ENCODE data around the gene PRKAG1.

DNA sequence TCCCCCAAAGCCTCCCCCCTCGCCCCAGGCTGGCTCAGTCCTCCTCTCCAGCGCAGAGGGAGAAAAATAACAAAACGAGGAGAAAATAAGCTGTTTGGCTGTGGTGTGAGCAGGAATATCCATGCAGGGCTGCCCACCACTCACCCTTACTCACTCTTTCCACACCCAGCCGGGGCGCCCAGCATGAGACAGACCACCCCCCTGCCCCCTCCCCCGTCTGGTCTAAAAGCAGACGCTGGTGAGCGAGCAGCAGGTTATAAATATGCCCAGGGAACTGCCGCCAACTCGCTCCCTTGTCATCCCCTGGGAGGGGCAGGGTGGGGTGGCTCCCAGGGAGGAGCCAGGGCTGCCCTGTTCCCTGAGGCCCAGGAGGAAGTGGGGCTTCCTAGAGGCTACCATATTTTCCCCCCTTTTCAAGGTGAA is 33.1 kb downstream of the PRKAG1 start:
- TF ChIP-seq EZH2 (IDR thresholded peaks at IDR 0.05), result no peak
- no peak for TF ChIP-seq FOXP2 (optimal IDR thresholded peaks at IDR 0.05; ENCODE audit: control extremely low read depth, extremely low read length, insufficient read depth)
- no peak for TF ChIP-seq POLR2AphosphoS5 (IDR thresholded peaks at IDR 0.05; ENCODE audit: borderline replicate concordance, low read depth, low read length)
